K562 (cell line): Measurements from ENCODE around the gene HRH3. TPM values are rescaled to one million over a fixed set of nuclear protein-coding genes. Genes with fewer than 3 reads are reported as not detected.
A peak's percentile ranks its signal among the peaks of the same experiment; 100 is the strongest.

Experiments used
- CBX5 ChIP-seq: IDR thresholded peaks from 2 replicates; pipeline ENCODE4 v1.6.1; 2014; ENCODE audit warnings: low read depth, borderline replicate concordance
- CREM ChIP-seq: IDR thresholded peaks from 2 replicates; pipeline ENCODE4 v1.6.1; 2014; ENCODE audit warnings: antibody characterized with exemption, low read depth
- DIDO1 ChIP-seq: fragments of 450-650 bp; IDR thresholded peaks from 2 replicates; pipeline ENCODE4 v1.6.1; 2016; ENCODE audit warnings: low read depth, missing biosample characterization, missing genetic modification characterization
- E2F3 ChIP-seq: fragments of 250-450 bp; sonication (Bioruptor Pico); IDR thresholded peaks from 2 replicates; pipeline ENCODE4 v1.4.0; 2020; ENCODE audit warnings: mild to moderate bottlenecking
- E4F1 ChIP-seq: fragments of 250-450 bp; sonication (Bioruptor Pico); IDR thresholded peaks from 2 replicates; pipeline ENCODE4 v1.5.0; 2021; ENCODE audit warnings: mild to moderate bottlenecking, borderline replicate concordance
- NEUROD1 ChIP-seq: fragments of 150-350 bp; IDR thresholded peaks from 2 replicates; pipeline ENCODE4 v1.6.1; 2014; ENCODE audit warnings: borderline replicate concordance, low read length, low read depth; ENCODE audit not compliant: partially characterized antibody
- PHF21A ChIP-seq: fragments of 450-650 bp; IDR thresholded peaks from 2 replicates; pipeline ENCODE4 v1.6.1; 2017; ENCODE audit warnings: low read depth, borderline replicate concordance
- POLR2AphosphoS5 ChIP-seq: IDR thresholded peaks from 2 replicates; pipeline ENCODE4 v1.6.1; 2011; ENCODE audit warnings: mild to moderate bottlenecking, low read depth, low read length, moderate library complexity; ENCODE audit not compliant: control insufficient read depth, insufficient read depth
- POLR2H ChIP-seq: IDR thresholded peaks from 2 replicates; pipeline ENCODE4 v1.6.1; 2016; ENCODE audit warnings: missing genetic modification characterization, low read depth, mild to moderate bottlenecking, control low read depth, missing compliant biosample characterization, moderate library complexity
- POLR3G ChIP-seq: IDR thresholded peaks from 2 replicates; pipeline ENCODE4 v1.6.1; 2011; ENCODE audit not compliant: insufficient read length, insufficient replicate concordance; ENCODE audit errors: extremely low read depth
- TRIM25 ChIP-seq: fragments of 450-650 bp; IDR thresholded peaks from 2 replicates; pipeline ENCODE4 v1.7.0; 2016; ENCODE audit warnings: borderline replicate concordance
- ZNF23 ChIP-seq: fragments of 250-450 bp; sonication (Bioruptor Pico); IDR thresholded peaks from 2 replicates; pipeline ENCODE4 v1.4.0; 2020; ENCODE audit warnings: mild to moderate bottlenecking
- ZNF316 ChIP-seq: fragments of 450-650 bp; IDR thresholded peaks from 2 replicates; pipeline ENCODE4 v1.6.1; 2016
- polyA plus RNA-seq, 8 experiments: library from polyadenylated mRNA; depleted of rRNA in 4 of 8; stranded (reverse) in 5 of 8; unstranded in 3 of 8; fragments of >200 nt; fragmentation: Nextera tagmentation in 2 of 8; fragmentation: Illumina TruSeq in 1 of 8; extraction: Ambion mirVana in 2 of 8; extraction: Trizol in 1 of 8; gene quantifications; 2 replicates each; pipeline versions ENCODE4 v1.2.1 to v1.2.3, GENCODE V29; 2011 to 2014; ENCODE audit warnings: inconsistent platforms in 1 of 8, missing spikeins in 1 of 8
- total RNA-seq, 7 experiments: library from RNA; depleted of rRNA in 6 of 7; stranded (reverse); fragments of >200 nt in 6 of 7; fragmentation: Illumina TruSeq in 2 of 7; extraction: Trizol in 2 of 7; gene quantifications; 2 replicates each; pipeline versions ENCODE4 v1.2.1 to v1.2.3, GENCODE V29; 2011 to 2021; ENCODE audit warnings: low replicate concordance in 1 of 7
- TF ChIP-seq, protein P1 (sequence below), 2 experiments: fragments of 450-650 bp; IDR thresholded peaks; 2 replicates each; pipeline ENCODE4 v1.6.1; 2018; ENCODE audit warnings: mild to moderate bottlenecking in 2 of 2, low read depth in 1 of 2; ENCODE audit not compliant: partially characterized antibody in 2 of 2
- TF ChIP-seq, protein P2 (sequence below): fragments of 450-650 bp; IDR thresholded peaks from 2 replicates; pipeline ENCODE4 v1.7.1; 2018; ENCODE audit warnings: mild to moderate bottlenecking, low read depth; ENCODE audit not compliant: partially characterized antibody

HRH3 gene
- total and polyA plus RNA-seq, 9 of the 15 experiments (the other 6 are each of a cell fraction or from before 2014, with no cell fraction given): not detected

DNA sequence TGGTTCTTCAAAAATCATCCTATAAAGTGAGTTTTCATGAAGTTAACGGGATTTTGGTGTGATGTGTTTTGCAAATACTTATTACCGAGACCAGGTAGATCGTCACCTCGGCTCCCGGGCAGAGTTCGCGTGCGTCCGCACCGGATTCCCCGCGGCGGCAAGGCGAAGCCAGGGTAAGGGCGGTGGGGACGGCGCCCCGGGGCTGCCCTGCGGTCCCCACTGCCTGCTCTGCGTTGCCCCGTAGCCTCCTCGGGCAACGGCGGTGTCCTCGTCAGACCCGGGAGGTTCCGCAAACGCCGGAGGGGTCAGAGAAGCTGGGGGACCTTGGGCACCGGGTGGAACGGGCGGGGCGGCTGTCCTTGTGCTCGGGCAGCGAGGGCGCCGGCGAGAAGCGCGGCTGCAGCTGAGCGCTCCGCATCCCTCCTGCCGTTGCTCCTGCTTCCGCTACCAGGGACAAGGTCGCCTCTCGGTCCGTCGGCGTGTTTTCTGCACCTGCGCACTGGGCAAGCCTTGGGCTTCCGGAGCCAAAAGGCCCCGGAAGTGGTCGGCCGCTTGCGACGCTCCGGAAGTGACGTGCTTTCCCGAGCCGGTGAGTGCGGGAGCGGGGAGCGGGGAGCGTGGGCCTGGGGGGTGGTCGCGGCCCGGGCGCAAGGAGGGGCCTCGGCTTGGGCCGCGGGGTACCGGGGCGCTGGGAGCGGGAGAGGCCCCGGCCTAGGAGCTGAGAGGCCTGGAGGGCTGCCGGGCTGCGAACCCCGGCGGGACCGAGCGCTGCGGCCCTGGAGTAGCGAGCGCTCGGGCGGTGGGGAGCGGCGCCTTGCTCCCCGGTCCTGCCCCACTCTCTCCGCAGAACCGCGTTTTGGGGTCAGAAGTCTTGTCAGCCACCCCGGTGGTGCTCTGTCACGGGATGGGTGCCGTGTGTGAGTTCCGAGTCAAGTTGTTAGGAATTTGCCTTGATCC lies 37.3 kb downstream of the HRH3 start, which contains the start of gene MTG2 (continued):
- TF ChIP-seq E4F1 (no peak), CBX5 (no peak), CREM (peak; percentile 99), ZNF316 (no peak), TRIM25 (no peak), E2F3 (CRISPR knock-in tag) (no peak), ZNF23 (no peak), POLR2H (tag) (peak; percentile 90), POLR2AphosphoS5 (peak; percentile 93), DIDO1 (0 out of 2 replicates have a peak, but pooled peaks have one; percentile 56), NEUROD1 (no peak), PHF21A (peak; percentile 56; the same call in 1 of the 2 replicates), POLR3G (no peak)
- TF ChIP-seq, protein P1, sequence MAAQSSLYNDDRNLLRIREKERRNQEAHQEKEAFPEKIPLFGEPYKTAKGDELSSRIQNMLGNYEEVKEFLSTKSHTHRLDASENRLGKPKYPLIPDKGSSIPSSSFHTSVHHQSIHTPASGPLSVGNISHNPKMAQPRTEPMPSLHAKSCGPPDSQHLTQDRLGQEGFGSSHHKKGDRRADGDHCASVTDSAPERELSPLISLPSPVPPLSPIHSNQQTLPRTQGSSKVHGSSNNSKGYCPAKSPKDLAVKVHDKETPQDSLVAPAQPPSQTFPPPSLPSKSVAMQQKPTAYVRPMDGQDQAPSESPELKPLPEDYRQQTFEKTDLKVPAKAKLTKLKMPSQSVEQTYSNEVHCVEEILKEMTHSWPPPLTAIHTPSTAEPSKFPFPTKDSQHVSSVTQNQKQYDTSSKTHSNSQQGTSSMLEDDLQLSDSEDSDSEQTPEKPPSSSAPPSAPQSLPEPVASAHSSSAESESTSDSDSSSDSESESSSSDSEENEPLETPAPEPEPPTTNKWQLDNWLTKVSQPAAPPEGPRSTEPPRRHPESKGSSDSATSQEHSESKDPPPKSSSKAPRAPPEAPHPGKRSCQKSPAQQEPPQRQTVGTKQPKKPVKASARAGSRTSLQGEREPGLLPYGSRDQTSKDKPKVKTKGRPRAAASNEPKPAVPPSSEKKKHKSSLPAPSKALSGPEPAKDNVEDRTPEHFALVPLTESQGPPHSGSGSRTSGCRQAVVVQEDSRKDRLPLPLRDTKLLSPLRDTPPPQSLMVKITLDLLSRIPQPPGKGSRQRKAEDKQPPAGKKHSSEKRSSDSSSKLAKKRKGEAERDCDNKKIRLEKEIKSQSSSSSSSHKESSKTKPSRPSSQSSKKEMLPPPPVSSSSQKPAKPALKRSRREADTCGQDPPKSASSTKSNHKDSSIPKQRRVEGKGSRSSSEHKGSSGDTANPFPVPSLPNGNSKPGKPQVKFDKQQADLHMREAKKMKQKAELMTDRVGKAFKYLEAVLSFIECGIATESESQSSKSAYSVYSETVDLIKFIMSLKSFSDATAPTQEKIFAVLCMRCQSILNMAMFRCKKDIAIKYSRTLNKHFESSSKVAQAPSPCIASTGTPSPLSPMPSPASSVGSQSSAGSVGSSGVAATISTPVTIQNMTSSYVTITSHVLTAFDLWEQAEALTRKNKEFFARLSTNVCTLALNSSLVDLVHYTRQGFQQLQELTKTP (IDR thresholded peaks at IDR 0.05; ENCODE audit: low read depth in 1 of 2, partially characterized antibody in 2 of 2): no peak
- TF ChIP-seq, protein P2, sequence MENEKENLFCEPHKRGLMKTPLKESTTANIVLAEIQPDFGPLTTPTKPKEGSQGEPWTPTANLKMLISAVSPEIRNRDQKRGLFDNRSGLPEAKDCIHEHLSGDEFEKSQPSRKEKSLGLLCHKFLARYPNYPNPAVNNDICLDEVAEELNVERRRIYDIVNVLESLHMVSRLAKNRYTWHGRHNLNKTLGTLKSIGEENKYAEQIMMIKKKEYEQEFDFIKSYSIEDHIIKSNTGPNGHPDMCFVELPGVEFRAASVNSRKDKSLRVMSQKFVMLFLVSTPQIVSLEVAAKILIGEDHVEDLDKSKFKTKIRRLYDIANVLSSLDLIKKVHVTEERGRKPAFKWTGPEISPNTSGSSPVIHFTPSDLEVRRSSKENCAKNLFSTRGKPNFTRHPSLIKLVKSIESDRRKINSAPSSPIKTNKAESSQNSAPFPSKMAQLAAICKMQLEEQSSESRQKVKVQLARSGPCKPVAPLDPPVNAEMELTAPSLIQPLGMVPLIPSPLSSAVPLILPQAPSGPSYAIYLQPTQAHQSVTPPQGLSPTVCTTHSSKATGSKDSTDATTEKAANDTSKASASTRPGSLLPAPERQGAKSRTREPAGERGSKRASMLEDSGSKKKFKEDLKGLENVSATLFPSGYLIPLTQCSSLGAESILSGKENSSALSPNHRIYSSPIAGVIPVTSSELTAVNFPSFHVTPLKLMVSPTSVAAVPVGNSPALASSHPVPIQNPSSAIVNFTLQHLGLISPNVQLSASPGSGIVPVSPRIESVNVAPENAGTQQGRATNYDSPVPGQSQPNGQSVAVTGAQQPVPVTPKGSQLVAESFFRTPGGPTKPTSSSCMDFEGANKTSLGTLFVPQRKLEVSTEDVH: peak; percentile 91
